GM23248 (cell line): Measurements from ENCODE around the gene GABBR2.

Experiments used
- EZH2 ChIP-seq: fragments of 200-600 bp; sonication (generic); IDR thresholded peaks from 2 replicates; pipeline ENCODE4 v1.6.1; 2018; ENCODE audit warnings: antibody characterized with exemption, mild to moderate bottlenecking; ENCODE audit not compliant: insufficient read depth, poor library complexity, severe bottlenecking
- EZH2phosphoT487 ChIP-seq: fragments of 200-600 bp; sonication (generic); IDR thresholded peaks from 2 replicates; pipeline ENCODE4 v1.6.1; 2018; ENCODE audit warnings: antibody characterized with exemption, moderate library complexity, mild to moderate bottlenecking, low read depth; ENCODE audit not compliant: insufficient read depth

- TF ChIP-seq EZH2phosphoT487 (no peak), EZH2 (no peak)
These were observed 383.9 kb downstream of the GABBR2 start for GRCh38 chr9:98324801-98325200.
